HPDE6-E6E7 (cell line): ENCODE results near the gene CNN2.

ENCODE experiments used
- DNase-seq: peaks from one replicate; pipeline ENCODE4 v3.0.0; 2011; ENCODE audit warnings: missing footprints; ENCODE audit errors: extremely low spot score

Gene CNN2

GRCh38 chr19:995051-995827, 31.2 kb upstream of the CNN2 start:
- no peak for DNase-seq

GRCh38 chr19:996051-996838, 30.2 kb upstream of the CNN2 start:
- no peak for DNase-seq

- no peak for DNase-seq
These were observed 28.3 kb upstream of the CNN2 start for GRCh38 chr19:998064-998463.

GRCh38 chr19:999379-999719, 27.1 kb upstream of the CNN2 start:
- DNase-seq, result no peak

GRCh38 chr19:1000095-1000494, 26.3 kb upstream of the CNN2 start, which contains the start of gene GRIN3B:
Gene GRIN3B (plus strand): TSS chr19:1000419. CDS start chr19:1000438, 19 bp downstream.
- no peak for DNase-seq

GRCh38 chr19:1000591-1001537, 25.5 kb upstream of the CNN2 start:
- no peak for DNase-seq

GRCh38 chr19:1001538-1002166, 24.8 kb upstream of the CNN2 start:
- no peak for DNase-seq

GRCh38 chr19:1002600-1002999, 23.8 kb upstream of the CNN2 start:
- DNase-seq, result no peak

- no peak for DNase-seq
These were observed 23.1 kb upstream of the CNN2 start for GRCh38 chr19:1003283-1003682.

GRCh38 chr19:1004204-1004802, 22.1 kb upstream of the CNN2 start:
- no peak for DNase-seq

GRCh38 chr19:1004803-1005664, 21.4 kb upstream of the CNN2 start:
- no peak for DNase-seq

GRCh38 chr19:1006711-1007398, 19.6 kb upstream of the CNN2 start:
- DNase-seq, result no peak

- no peak for DNase-seq
These were observed 18.8 kb upstream of the CNN2 start for GRCh38 chr19:1007399-1008251.

GRCh38 chr19:1008268-1009040, 18.0 kb upstream of the CNN2 start:
- no peak for DNase-seq

GRCh38 chr19:1009041-1009980, 17.1 kb upstream of the CNN2 start:
- DNase-seq, result no peak

GRCh38 chr19:1009981-1010538, 16.3 kb upstream of the CNN2 start:
- DNase-seq, result no peak
